CD4-positive, alpha-beta T cell (primary cell): Measurements from ENCODE around the gene CNGA1. TPM values are rescaled to one million over a fixed set of nuclear protein-coding genes. Genes with fewer than 3 reads are reported as not detected.

ENCODE experiments used
- ATAC-seq: fragments of 200-7000 bp; cut with Tn5 transposase; one replicate; pipeline ENCODE4 v1.10.0; 2022; ENCODE audit warnings: mild to moderate bottlenecking; ENCODE audit not compliant: poor library complexity
- CTCF ChIA-PET: fragments of 350-600 bp; sonication (Branson Sonifier 250); formaldehyde crosslinking; loops from one replicate; lab custom pipeline; 2021; ENCODE audit warnings: antibody characterized with exemption, inconsistent platforms; lab: Charles Lee
- POLR2A ChIA-PET: fragments of 350-600 bp; sonication (Branson Sonifier 250); formaldehyde crosslinking; loops from one replicate; lab custom pipeline; 2021; ENCODE audit warnings: antibody characterized with exemption, inconsistent platforms; lab: Charles Lee
- DNase-seq, 14 experiments: peaks; one replicate each; pipeline ENCODE4 v3.0.0-alpha.2; 2013 to 2020; ENCODE audit warnings: mixed read lengths in 2 of 14
- H3K27ac ChIP-seq, 2 donors: one replicate each; pipeline versions ENCODE4 v1.5.1 to v1.7.0; 2013; ENCODE audit warnings: low read length in 2 of 2, low read depth in 1 of 2, mild to moderate bottlenecking in 1 of 2
- H3K27me3 ChIP-seq, 2 experiments: 1 replicate in 1 of 2; 2 replicates in 1 of 2; pipeline versions ENCODE4 v1.6.1 to v1.7.0; 2013; ENCODE audit warnings: low read length in 2 of 2, control low read depth in 1 of 2, mild to moderate bottlenecking in 1 of 2, moderate library complexity in 1 of 2; ENCODE audit not compliant: insufficient read depth in 2 of 2, control insufficient read depth in 1 of 2
- H3K36me3 ChIP-seq: one replicate; pipeline ENCODE4 v1.6.1; 2013; ENCODE audit warnings: low read length, control low read depth; ENCODE audit not compliant: insufficient read depth
- H3K4me1 ChIP-seq: one replicate; pipeline ENCODE4 v1.6.1; 2013; ENCODE audit warnings: low read length, control low read depth; ENCODE audit not compliant: insufficient read depth
- H3K4me3 ChIP-seq: one replicate; pipeline ENCODE4 v1.5.1; 2013; ENCODE audit warnings: mild to moderate bottlenecking, low read length, moderate library complexity
- H3K9me3 ChIP-seq, 2 experiments: 1 replicate in 1 of 2; 2 replicates in 1 of 2; pipeline versions ENCODE4 v1.6.1 to v1.7.0; 2013; ENCODE audit warnings: low read length in 2 of 2, mild to moderate bottlenecking in 2 of 2, control low read depth in 1 of 2, moderate library complexity in 1 of 2; ENCODE audit not compliant: control insufficient read depth in 1 of 2, insufficient read depth in 1 of 2
- H3K27ac Mint-ChIP-seq: one replicate; pipeline ENCODE4 v1.8.0; 2020; ENCODE audit warnings: mixed read lengths
- H3K27me3 Mint-ChIP-seq: one replicate; pipeline ENCODE4 v1.8.0; 2021; ENCODE audit warnings: mixed read lengths
- H3K36me3 Mint-ChIP-seq: one replicate; pipeline ENCODE4 v1.8.0; 2021; ENCODE audit warnings: low read depth, mixed read lengths
- H3K4me1 Mint-ChIP-seq: one replicate; pipeline ENCODE4 v1.8.0; 2021; ENCODE audit warnings: low read depth, mixed read lengths
- H3K4me3 Mint-ChIP-seq: one replicate; pipeline ENCODE4 v1.8.0; 2020; ENCODE audit warnings: mild to moderate bottlenecking, mixed read lengths
- H3K9me3 Mint-ChIP-seq: one replicate; pipeline ENCODE4 v1.8.0; 2020; ENCODE audit warnings: mixed read lengths
- CTCF ChIP-seq: fragments of 200-600 bp; IDR thresholded peaks from one replicate; pipeline ENCODE4 v1.8.0; 2022; ENCODE audit warnings: antibody characterized with exemption, mild to moderate bottlenecking
- intact Hi-C, 2 experiments: fragments of 100-400 bp; cut with DNase I in 1 of 2; cut with micrococcal nuclease in 1 of 2; formaldehyde crosslinking; loops; one replicate each; pipeline versions ENCODE4 v1.15.1 to v1.9.0; 2023 to 2025; cut with DNase I, micrococcal nuclease
- total RNA-seq, 174 experiments: library from RNA in 2 of 174; stranded (reverse) in 2 of 174; gene quantifications; one replicate each; pipeline ENCODE4 v1.2.3 and lab custom pipeline; 2021 to 2026

Gene CNGA1
- total RNA-seq, 2 experiments from 2014 or later = not detected

DNA sequence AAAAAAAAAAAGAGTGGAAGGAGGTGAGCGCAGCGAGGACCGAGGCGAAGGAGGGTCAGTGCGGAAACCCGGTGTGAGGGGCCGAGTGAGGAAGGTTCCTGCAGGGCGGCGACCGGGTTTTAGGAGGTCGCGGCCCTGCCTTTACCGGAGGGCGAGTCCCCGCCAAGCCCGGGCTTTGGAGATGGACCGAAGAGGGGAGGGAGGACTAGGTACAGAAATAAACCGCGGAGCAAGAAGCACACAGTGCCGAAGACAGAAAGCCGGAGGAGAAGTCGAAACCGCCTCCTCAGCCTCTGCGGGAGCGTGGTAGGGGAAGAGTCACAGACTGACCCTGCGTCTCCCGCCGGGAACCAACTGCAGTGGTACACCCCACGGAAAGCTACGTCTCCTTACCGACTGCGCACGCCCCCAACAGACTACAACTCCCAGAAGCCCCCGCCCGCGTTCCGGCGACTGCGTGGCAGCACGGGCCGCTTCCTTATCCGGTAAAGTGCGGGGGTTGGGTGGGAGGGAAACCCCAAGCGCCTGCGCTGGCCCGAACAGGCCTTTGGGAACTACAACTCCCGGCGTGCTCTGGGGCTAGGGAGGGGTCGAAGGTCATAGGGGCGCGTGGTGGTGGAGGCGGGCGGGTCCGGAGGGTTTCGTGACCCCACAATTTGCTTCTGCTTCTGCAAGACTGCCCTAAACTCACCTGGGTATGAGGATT, 102.1 kb downstream of the CNGA1 start, which contains the start of gene NFXL1:
Gene NFXL1, minus strand, starts transcription at position 364 of the 706 bp plus-strand sequence. CDS start 380 bp downstream, outside the sequence.
- Histone ChIP-seq H3K4me1 (peaks cover 14% of the 10 kb centered on the region), H3K4me3 (peak within 1 kb of the TSS; percentile 88), H3K27me3 (no peaks in the 10 kb centered on the region), H3K9me3 (no peaks in the 10 kb centered on the region), H3K36me3 (peaks cover 10% of the 10 kb centered on the region), H3K27ac (peak within 1 kb of the TSS; percentile 62 to 67)
- ChIA-PET CTCF (no interaction called here), POLR2A (interaction anchor here (0.6 to 1.1 kb wide), 8 partner anchors 9 to 451 kb away, joined by 3 to 7 read pairs (median 4); partner anchors contain the start of genes COMMD8 and SLAIN2)
- Mint-ChIP-seq H3K36me3 (peaks cover 29% of the 10 kb centered on the region), H3K4me1 (peaks cover 47% of the 10 kb centered on the region), H3K27me3 (no peaks in the 10 kb centered on the region), H3K27ac (peak within 1 kb of the TSS; percentile 95), H3K9me3 (no peaks in the 10 kb centered on the region), H3K4me3 (peak within 1 kb of the TSS; percentile 96)
- intact Hi-C loops = loop anchor here (1.0 to 10.0 kb wide), 6 partner anchors 220 to 920 kb away; partner anchors contain the start of genes OCIAD1 (in 2 of the 2), COMMD8 (in 1 of the 2), SLAIN2 (in 1 of the 2) and TXK (in 1 of the 2)
- peak; percentile 95 for ATAC-seq
- no peak for TF ChIP-seq CTCF
- peak; percentile 92 to 97 (median 95) for DNase-seq

DNA sequence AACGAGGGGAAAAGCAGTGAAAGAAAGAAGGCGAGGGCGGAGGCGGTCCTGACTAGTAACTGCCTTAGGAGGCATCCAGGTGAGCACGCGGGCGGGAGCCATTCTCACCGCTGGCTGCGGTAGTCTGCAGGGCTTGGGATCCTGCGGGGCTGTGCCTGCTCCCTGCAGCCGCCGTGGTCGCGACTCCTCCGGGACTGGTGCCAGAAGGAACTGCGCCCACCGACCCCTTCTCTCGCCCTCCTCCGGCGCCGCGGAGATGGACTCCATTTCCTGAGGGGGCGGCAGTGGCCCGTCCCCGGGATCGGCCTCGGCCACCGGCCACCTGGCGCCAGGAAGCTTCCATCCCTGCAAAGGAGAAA, 102.6 kb downstream of the CNGA1 start:
- intact Hi-C loops = loop anchor here (1.0 to 10.0 kb wide), 6 partner anchors 221 to 921 kb away; partner anchors contain the start of genes OCIAD1 (in 2 of the 2), COMMD8 (in 1 of the 2), SLAIN2 (in 1 of the 2) and TXK (in 1 of the 2)
- H3K27ac Mint-ChIP-seq = peak overlapping the region; percentile 95
- peak overlapping the region; percentile 88 for H3K4me3 ChIP-seq
- H3K9me3 Mint-ChIP-seq = no peaks in the 10 kb centered on the region
- no peaks in the 10 kb centered on the region for H3K9me3 ChIP-seq
- ChIA-PET POLR2A (interaction anchor here (1.0 kb wide), 3 partner anchors 22 to 225 kb away, joined by 3 to 5 read pairs (median 4); no protein-coding TSS in a partner anchor), CTCF (no interaction called here)
- peaks cover 10% of the 10 kb centered on the region for H3K36me3 ChIP-seq
- H3K4me1 Mint-ChIP-seq = peaks cover 52% of the 10 kb centered on the region
- peak; percentile 9 for ATAC-seq
- DNase-seq = peak; percentile 4 to 53 (median 20)
- peak overlapping the region; percentile 62 to 67 for H3K27ac ChIP-seq
- H3K36me3 Mint-ChIP-seq = peaks cover 35% of the 10 kb centered on the region
- peaks cover 14% of the 10 kb centered on the region for H3K4me1 ChIP-seq
- no peak for TF ChIP-seq CTCF
- no peaks in the 10 kb centered on the region for H3K27me3 Mint-ChIP-seq
- no peaks in the 10 kb centered on the region for H3K27me3 ChIP-seq
- peak overlapping the region; percentile 96 for H3K4me3 Mint-ChIP-seq

GRCh38 chr4:47913330-47913729, 103.2 kb downstream of the CNGA1 start:
- DNase-seq = no peak
- no peaks in the 10 kb centered on the region for H3K9me3 ChIP-seq
- H3K27me3 Mint-ChIP-seq = no peaks in the 10 kb centered on the region
- H3K4me3 ChIP-seq = peak overlapping the region; percentile 88
- no peaks in the 10 kb centered on the region for H3K9me3 Mint-ChIP-seq
- no peak for ATAC-seq
- H3K4me1 Mint-ChIP-seq = peaks cover 53% of the 10 kb centered on the region
- intact Hi-C loops = loop anchor here (5.0 to 10.0 kb wide), 3 partner anchors 221 to 921 kb away; partner anchors contain the start of genes OCIAD1 (in 2 of the 2) and TXK (in 1 of the 2)
- POLR2A ChIA-PET = interaction anchor here (0.6 kb wide), 1 partner anchor 76 kb away, joined by 3 read pairs; the partner anchor contains the start of gene CORIN
- H3K4me3 Mint-ChIP-seq = peak overlapping the region; percentile 96
- peaks cover 10% of the 10 kb centered on the region for H3K36me3 ChIP-seq
- H3K27me3 ChIP-seq = no peaks in the 10 kb centered on the region
- TF ChIP-seq CTCF = no peak
- CTCF ChIA-PET = no interaction called here
- peak overlapping the region; percentile 95 for H3K27ac Mint-ChIP-seq
- peaks cover 40% of the 10 kb centered on the region for H3K36me3 Mint-ChIP-seq
- H3K4me1 ChIP-seq = peaks cover 14% of the 10 kb centered on the region
- H3K27ac ChIP-seq = no peak overlapping the region
